AG09319 (cell line): ENCODE measurements around the gene LRRC8D.

Source experiments
- DNase-seq: peaks from one replicate; pipeline ENCODE4 v3.0.0-alpha.2; 2010; ENCODE audit warnings: low read depth; ENCODE audit errors: extremely low read depth
- TF ChIP-seq, protein P1 (sequence below): IDR thresholded peaks from 2 replicates; pipeline ENCODE4 v1.5.1; 2011; ENCODE audit warnings: low read depth, mild to moderate bottlenecking, inconsistent platforms, low read length, moderate library complexity

Gene LRRC8D

GRCh38 chr1:89897347-89898133, 76.7 kb downstream of the LRRC8D start:
- no peak for DNase-seq
- TF ChIP-seq, protein P1, sequence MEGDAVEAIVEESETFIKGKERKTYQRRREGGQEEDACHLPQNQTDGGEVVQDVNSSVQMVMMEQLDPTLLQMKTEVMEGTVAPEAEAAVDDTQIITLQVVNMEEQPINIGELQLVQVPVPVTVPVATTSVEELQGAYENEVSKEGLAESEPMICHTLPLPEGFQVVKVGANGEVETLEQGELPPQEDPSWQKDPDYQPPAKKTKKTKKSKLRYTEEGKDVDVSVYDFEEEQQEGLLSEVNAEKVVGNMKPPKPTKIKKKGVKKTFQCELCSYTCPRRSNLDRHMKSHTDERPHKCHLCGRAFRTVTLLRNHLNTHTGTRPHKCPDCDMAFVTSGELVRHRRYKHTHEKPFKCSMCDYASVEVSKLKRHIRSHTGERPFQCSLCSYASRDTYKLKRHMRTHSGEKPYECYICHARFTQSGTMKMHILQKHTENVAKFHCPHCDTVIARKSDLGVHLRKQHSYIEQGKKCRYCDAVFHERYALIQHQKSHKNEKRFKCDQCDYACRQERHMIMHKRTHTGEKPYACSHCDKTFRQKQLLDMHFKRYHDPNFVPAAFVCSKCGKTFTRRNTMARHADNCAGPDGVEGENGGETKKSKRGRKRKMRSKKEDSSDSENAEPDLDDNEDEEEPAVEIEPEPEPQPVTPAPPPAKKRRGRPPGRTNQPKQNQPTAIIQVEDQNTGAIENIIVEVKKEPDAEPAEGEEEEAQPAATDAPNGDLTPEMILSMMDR: no peak

GRCh38 chr1:89898150-89898549, 77.3 kb downstream of the LRRC8D start:
- DNase-seq: no peak
- TF ChIP-seq, protein P1: no peak

DNA sequence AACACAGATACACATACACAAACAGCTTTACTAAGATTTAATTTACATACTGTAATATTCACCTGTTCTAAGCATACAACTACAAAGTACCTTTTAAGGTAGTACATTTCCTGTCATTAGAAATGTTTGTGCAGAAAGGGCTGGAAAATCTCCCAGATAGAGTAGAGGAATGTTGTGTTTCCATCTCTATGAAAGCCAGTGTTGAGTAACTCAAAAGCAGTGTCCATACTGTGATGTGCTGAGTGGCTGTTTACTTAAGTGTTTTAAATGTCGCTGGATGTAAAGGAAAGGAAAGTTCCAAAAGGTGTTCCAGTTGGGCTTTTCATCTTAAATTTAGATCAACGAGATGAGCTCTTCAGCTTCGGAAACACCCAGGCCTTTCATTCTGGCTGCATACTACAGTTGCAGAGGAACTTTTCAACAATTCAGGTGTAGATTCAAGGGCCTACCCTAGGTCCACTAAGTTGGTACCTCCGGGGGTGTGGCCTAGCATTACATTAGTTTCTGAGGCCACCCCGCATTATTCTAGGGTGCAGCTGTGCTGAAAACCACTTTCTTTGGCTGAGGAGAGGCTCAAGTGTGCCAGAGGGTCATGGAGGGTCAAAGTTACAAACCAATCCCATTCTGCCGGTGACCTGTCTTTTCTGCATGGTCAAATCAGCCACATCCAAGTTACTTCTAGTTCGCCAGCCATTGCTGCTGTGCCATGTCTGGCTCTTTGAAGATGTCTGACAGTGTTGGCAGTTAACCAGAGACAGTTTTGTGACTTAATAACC, 78.1 kb downstream of the LRRC8D start:
- TF ChIP-seq, protein P1: no peak
- DNase-seq: no peak

GRCh38 chr1:89900323-89900722, 79.5 kb downstream of the LRRC8D start:
- DNase-seq: no peak

DNA sequence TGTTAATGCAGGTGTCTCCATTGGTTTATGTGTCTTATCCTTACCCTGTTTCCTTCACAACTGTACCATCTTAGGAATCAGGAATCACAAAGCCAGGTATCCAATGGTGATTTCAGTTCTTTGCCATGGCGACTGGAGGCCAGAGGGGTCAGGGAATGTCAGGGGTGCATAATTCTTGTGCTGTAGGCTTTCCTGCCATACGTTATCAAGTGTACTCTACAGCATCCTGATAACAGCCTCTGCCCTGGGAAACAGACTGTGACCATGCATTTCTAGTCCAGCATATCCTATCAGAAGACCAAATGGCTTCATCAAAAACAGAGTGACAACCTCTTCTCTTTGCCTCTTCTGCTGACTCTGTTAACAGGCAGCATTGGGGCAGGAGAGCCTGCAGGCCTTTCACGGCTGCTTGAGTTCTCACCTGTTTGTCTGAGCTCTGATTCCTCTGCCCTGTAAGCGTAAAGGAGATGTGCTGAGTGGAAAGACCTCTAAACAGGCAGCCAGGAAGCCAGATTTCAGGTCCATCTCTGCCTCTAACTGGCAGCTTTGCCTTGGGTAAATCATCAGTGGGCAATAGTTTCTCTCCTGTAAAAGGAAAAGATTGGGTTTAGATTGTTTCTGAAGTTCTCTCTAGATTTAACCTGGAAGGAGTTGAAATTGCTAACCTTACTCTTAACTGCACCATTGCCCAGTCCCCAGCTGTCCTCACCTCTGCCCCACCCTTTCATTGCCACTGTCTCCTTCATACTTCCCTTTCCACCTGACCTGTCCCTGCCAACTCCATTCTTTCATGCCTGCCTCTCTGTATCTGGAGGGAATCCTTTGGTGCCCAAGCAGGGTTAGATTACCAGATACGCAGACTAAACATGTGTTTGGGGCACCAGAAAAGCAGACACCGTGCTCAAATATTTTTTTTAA, 80.2 kb downstream of the LRRC8D start:
- no peak for DNase-seq
- TF ChIP-seq, protein P1: no peak

More at GRCh38 chr1:89900323-89900722, 79.5 kb downstream of the LRRC8D start:
- TF ChIP-seq, protein P1: no peak

- DNase-seq: no peak
- TF ChIP-seq, protein P1: no peak
Observed at GRCh38 chr1:89901957-89902669, 81.3 kb downstream of the LRRC8D start.
